LNCaP clone FGC (cell line): ENCODE data around the gene DDX59.
"Not testable (repeated sequence)": the region's sequence is repeated elsewhere in the genome, so short reads cannot be mapped to it uniquely, and the experiment has no call there.

Experiments
- DNase-seq: peaks from one replicate; pipeline ENCODE4 v3.0.0-alpha.2; 2011; ENCODE audit warnings: low read depth
- H3K4me3 ChIP-seq: 2 replicates; pipeline ENCODE4 v1.5.1; 2011; ENCODE audit warnings: mild to moderate bottlenecking, low read depth, low read length, control low read depth
- TF ChIP-seq, protein P1 (sequence below): IDR thresholded peaks from 2 replicates; pipeline ENCODE4 v1.5.1; 2012; ENCODE audit warnings: mild to moderate bottlenecking; ENCODE audit not compliant: control insufficient read depth, insufficient read depth; ENCODE audit errors: extremely low read depth

Gene DDX59

GRCh38 chr1:200634261-200635122, 35.2 kb downstream of the DDX59 start:
- H3K4me3 ChIP-seq: no peak overlapping the region
- DNase-seq: no peak
- TF ChIP-seq, protein P1, sequence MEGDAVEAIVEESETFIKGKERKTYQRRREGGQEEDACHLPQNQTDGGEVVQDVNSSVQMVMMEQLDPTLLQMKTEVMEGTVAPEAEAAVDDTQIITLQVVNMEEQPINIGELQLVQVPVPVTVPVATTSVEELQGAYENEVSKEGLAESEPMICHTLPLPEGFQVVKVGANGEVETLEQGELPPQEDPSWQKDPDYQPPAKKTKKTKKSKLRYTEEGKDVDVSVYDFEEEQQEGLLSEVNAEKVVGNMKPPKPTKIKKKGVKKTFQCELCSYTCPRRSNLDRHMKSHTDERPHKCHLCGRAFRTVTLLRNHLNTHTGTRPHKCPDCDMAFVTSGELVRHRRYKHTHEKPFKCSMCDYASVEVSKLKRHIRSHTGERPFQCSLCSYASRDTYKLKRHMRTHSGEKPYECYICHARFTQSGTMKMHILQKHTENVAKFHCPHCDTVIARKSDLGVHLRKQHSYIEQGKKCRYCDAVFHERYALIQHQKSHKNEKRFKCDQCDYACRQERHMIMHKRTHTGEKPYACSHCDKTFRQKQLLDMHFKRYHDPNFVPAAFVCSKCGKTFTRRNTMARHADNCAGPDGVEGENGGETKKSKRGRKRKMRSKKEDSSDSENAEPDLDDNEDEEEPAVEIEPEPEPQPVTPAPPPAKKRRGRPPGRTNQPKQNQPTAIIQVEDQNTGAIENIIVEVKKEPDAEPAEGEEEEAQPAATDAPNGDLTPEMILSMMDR: no peak

GRCh38 chr1:200631375-200631774, 38.3 kb downstream of the DDX59 start:
- no peak overlapping the region for H3K4me3 ChIP-seq
- TF ChIP-seq, protein P1: no peak
- DNase-seq: no peak

DNA sequence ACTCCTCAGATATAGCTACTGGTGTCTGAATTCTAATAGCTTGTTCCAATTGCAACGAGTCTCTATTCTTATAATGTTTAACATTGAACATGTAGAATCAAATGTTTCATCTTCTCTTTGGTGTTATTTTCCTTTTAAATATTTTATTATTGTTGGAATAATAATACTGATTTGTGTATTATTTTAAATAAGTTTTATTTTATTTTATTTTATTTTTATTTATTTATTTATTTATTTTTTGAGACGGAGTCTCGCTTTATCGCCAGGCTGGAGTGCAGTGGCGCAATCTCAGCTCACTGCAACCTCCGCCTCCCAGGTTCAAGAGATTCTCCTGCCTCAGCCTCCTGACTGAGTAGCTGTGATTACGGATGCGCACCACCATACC, 39.2 kb downstream of the DDX59 start:
- DNase-seq, H3K4me3 ChIP-seq: not testable (repeated sequence)

GRCh38 chr1:200629876-200630514, 39.7 kb downstream of the DDX59 start:
- TF ChIP-seq, protein P1: no peak
- no peak for DNase-seq
- H3K4me3 ChIP-seq: no peak overlapping the region

- no peak for DNase-seq
- TF ChIP-seq, protein P1: no peak
- H3K4me3 ChIP-seq: no peak overlapping the region
Observed at GRCh38 chr1:200628223-200628881, 41.4 kb downstream of the DDX59 start.

GRCh38 chr1:200627575-200628222, 42.0 kb downstream of the DDX59 start:
- no peak for DNase-seq
- TF ChIP-seq, protein P1: no peak
- H3K4me3 ChIP-seq: no peak overlapping the region
